HEK293 (cell line): ENCODE measurements around the gene AKT3.

Experiments used
- CTCF ChIA-PET: fragments of 350-600 bp; formaldehyde crosslinking; extraction: SDS; loops from one replicate; lab custom pipeline; 2021; ENCODE audit warnings: antibody characterized with exemption; lab: Yijun Ruan, JAX
- POLR2A ChIA-PET: fragments of 300-600 bp; formaldehyde crosslinking; extraction: SDS; loops from one replicate; lab custom pipeline; 2020; ENCODE audit warnings: antibody characterized with exemption, inconsistent platforms; lab: Yijun Ruan, JAX
- H3K27ac ChIP-seq: fragments of 200-500 bp; sonication (Bioruptor generic); 2 replicates; pipeline ENCODE4 v1.5.1; 2014; ENCODE audit warnings: low read depth, low read length, control low read depth, inconsistent platforms; ENCODE audit errors: extremely low read depth
- H3K36me3 ChIP-seq, 2 experiments: fragments of 200-500 bp in 1 of 2; sonication (Bioruptor generic) in 1 of 2; 1 replicate in 1 of 2; 2 replicates in 1 of 2; pipeline ENCODE4 v1.5.1; 2014 to 2017; ENCODE audit warnings: inconsistent platforms in 2 of 2, low read length in 2 of 2; ENCODE audit not compliant: control insufficient read depth in 2 of 2, insufficient read depth in 1 of 2
- H3K4me1 ChIP-seq: fragments of 200-500 bp; sonication (Bioruptor generic); 2 replicates; pipeline ENCODE4 v1.5.1; 2014; ENCODE audit warnings: mild to moderate bottlenecking, low read length, inconsistent platforms; ENCODE audit not compliant: control insufficient read depth, insufficient read depth
- H3K4me3 ChIP-seq: 2 replicates; pipeline ENCODE4 v1.5.1; 2011; ENCODE audit warnings: low read depth, mild to moderate bottlenecking, control low read depth, low read length, moderate library complexity
- H3K9me3 ChIP-seq: fragments of 200-500 bp; sonication (Bioruptor generic); 2 replicates; pipeline ENCODE4 v1.5.1; 2014; ENCODE audit warnings: low read depth, low read length, inconsistent platforms; ENCODE audit not compliant: control insufficient read depth, insufficient read depth
- CTCF ChIP-seq: fragments of 450-650 bp; formaldehyde crosslinking; IDR thresholded peaks from 2 replicates; pipeline ENCODE4 v1.5.1; 2016; ENCODE audit warnings: missing biosample characterization, missing genetic modification characterization
- KLF1 ChIP-seq: fragments of 450-650 bp; formaldehyde crosslinking; IDR thresholded peaks from 2 replicates; pipeline ENCODE4 v1.5.1; 2016; ENCODE audit warnings: missing biosample characterization, missing genetic modification characterization
- PRDM10 ChIP-seq: fragments of 450-650 bp; formaldehyde crosslinking; IDR thresholded peaks from 2 replicates; pipeline ENCODE4 v1.5.1; 2016; ENCODE audit warnings: missing biosample characterization, missing genetic modification characterization
- REST ChIP-seq: fragments of 450-650 bp; formaldehyde crosslinking; IDR thresholded peaks from 2 replicates; pipeline ENCODE4 v1.5.1; 2016; ENCODE audit warnings: missing biosample characterization, missing genetic modification characterization
- SETDB1 ChIP-seq: IDR thresholded peaks from one replicate; pipeline ENCODE4 v1.6.1; 2017; ENCODE audit warnings: mild to moderate bottlenecking, low read length, moderate library complexity, mixed read lengths; ENCODE audit not compliant: insufficient read length
- YY2 ChIP-seq: fragments of 450-650 bp; formaldehyde crosslinking; IDR thresholded peaks from 2 replicates; pipeline ENCODE4 v1.5.1; 2016; ENCODE audit warnings: missing biosample characterization, missing genetic modification characterization
- ZNF155 ChIP-seq: fragments of 450-650 bp; formaldehyde crosslinking; IDR thresholded peaks from 2 replicates; pipeline ENCODE4 v1.5.1; 2016; ENCODE audit warnings: missing biosample characterization, missing genetic modification characterization
- ZNF16 ChIP-seq: fragments of 450-650 bp; formaldehyde crosslinking; IDR thresholded peaks from 2 replicates; pipeline ENCODE4 v1.5.1; 2016; ENCODE audit warnings: low read depth, missing biosample characterization, missing genetic modification characterization
- ZNF19 ChIP-seq: fragments of 450-650 bp; formaldehyde crosslinking; IDR thresholded peaks from 2 replicates; pipeline ENCODE4; 2016; ENCODE audit warnings: missing biosample characterization, missing genetic modification characterization, low read depth
- ZNF248 ChIP-seq: fragments of 450-650 bp; formaldehyde crosslinking; IDR thresholded peaks from 2 replicates; pipeline ENCODE4 v1.5.1; 2017; ENCODE audit warnings: missing biosample characterization, missing genetic modification characterization
- ZNF560 ChIP-seq: fragments of 450-650 bp; formaldehyde crosslinking; IDR thresholded peaks from 2 replicates; pipeline ENCODE4 v1.5.1; 2017; ENCODE audit warnings: missing biosample characterization, missing genetic modification characterization, borderline replicate concordance
- ZNF571 ChIP-seq: fragments of 450-650 bp; formaldehyde crosslinking; IDR thresholded peaks from 2 replicates; pipeline ENCODE4 v1.5.0; 2017; ENCODE audit warnings: missing biosample characterization, missing genetic modification characterization
- ZNF776 ChIP-seq: fragments of 450-650 bp; formaldehyde crosslinking; IDR thresholded peaks from 2 replicates; pipeline ENCODE4 v1.5.0; 2017; ENCODE audit warnings: missing biosample characterization, missing genetic modification characterization, borderline replicate concordance
- ZNF791 ChIP-seq: fragments of 450-650 bp; formaldehyde crosslinking; IDR thresholded peaks from 2 replicates; pipeline ENCODE4 v1.5.1; 2016; ENCODE audit warnings: missing biosample characterization, missing genetic modification characterization
- ZXDB ChIP-seq: fragments of 450-650 bp; formaldehyde crosslinking; IDR thresholded peaks from 2 replicates; pipeline ENCODE4 v1.5.1; 2016; ENCODE audit warnings: missing biosample characterization, missing genetic modification characterization
- TF ChIP-seq, protein P1 (sequence below): fragments of 450-650 bp; formaldehyde crosslinking; IDR thresholded peaks from 2 replicates; pipeline ENCODE4 v1.5.1; 2016; ENCODE audit warnings: missing biosample characterization, missing genetic modification characterization
- TF ChIP-seq, protein P2 (sequence below): fragments of 450-650 bp; formaldehyde crosslinking; IDR thresholded peaks from 2 replicates; pipeline ENCODE4 v1.5.1; 2017; ENCODE audit warnings: missing biosample characterization, missing genetic modification characterization
- TF ChIP-seq, protein P3 (sequence below): fragments of 450-650 bp; formaldehyde crosslinking; IDR thresholded peaks from 2 replicates; pipeline ENCODE4 v1.5.1; 2016; ENCODE audit warnings: missing biosample characterization, missing genetic modification characterization

AKT3 gene

GRCh38 chr1:243646841-243647240 is 203.2 kb downstream of the AKT3 start:
- TF ChIP-seq ZXDB (tag by site-specific recombination) = no peak
- peak; percentile 92 for TF ChIP-seq ZNF248 (tag by site-specific recombination)
- peak; percentile 26 for TF ChIP-seq SETDB1
- ChIA-PET POLR2A (no interaction called here), CTCF (no interaction called here)
- H3K4me1 ChIP-seq = peaks cover 2% of the 10 kb centered on the region; the same call in 1 of the 2 replicates
- no peak overlapping the region for H3K27ac ChIP-seq
- no peak overlapping the region for H3K4me3 ChIP-seq
- H3K9me3 ChIP-seq = no peaks in the 10 kb centered on the region
- peaks cover 3 to 13% of the 10 kb centered on the region in 2 experiments; a peak in 2 of 3 replicates for H3K36me3 ChIP-seq

DNA sequence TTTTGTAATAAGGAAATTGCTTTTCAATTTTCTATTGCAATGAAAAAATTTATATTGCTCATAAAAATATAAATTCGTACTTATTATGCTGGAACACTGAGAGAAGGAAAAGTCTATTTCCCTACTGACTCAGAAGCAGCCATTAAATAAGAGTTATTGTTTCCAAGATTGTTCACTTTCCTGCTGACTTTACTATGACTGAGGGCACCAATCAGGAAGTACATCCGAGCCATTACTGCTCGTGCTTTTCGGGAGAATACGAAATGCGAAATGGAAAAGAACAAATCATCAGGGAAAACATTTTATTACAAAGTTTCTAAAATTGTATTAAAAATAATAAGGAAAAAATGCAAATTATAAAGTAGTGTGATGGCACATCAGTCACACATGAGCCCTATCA is 204.8 kb downstream of the AKT3 start:
- peaks cover 2% of the 10 kb centered on the region; the same call in 1 of the 2 replicates for H3K4me1 ChIP-seq
- no peak overlapping the region for H3K4me3 ChIP-seq
- peaks cover 7 to 13% of the 10 kb centered on the region in 2 experiments; a peak in 2 of 3 replicates for H3K36me3 ChIP-seq
- ChIA-PET POLR2A (no interaction called here), CTCF (interaction anchor here (0.7 kb wide), 1 partner anchor 32 kb away, joined by 4 read pairs; no protein-coding TSS in a partner anchor)
- H3K9me3 ChIP-seq = 0 out of 2 replicates have a peak, but pooled peaks cover 2% of the 10 kb centered on the region
- TF ChIP-seq KLF1 (tag by site-specific recombination) = no peak
- TF ChIP-seq REST = no peak
- no peak for TF ChIP-seq ZNF19 (tag by site-specific recombination)
- no peak for TF ChIP-seq ZNF571
- TF ChIP-seq, protein P1, sequence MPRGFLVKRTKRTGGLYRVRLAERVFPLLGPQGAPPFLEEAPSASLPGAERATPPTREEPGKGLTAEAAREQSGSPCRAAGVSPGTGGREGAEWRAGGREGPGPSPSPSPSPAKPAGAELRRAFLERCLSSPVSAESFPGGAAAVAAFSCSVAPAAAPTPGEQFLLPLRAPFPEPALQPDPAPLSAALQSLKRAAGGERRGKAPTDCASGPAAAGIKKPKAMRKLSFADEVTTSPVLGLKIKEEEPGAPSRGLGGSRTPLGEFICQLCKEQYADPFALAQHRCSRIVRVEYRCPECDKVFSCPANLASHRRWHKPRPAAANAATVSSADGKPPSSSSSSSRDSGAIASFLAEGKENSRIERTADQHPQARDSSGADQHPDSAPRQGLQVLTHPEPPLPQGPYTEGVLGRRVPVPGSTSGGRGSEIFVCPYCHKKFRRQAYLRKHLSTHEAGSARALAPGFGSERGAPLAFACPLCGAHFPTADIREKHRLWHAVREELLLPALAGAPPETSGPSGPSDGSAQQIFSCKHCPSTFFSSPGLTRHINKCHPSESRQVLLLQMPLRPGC (tag by site-specific recombination) = no peak
- no peak for TF ChIP-seq CTCF
- TF ChIP-seq, protein P2, sequence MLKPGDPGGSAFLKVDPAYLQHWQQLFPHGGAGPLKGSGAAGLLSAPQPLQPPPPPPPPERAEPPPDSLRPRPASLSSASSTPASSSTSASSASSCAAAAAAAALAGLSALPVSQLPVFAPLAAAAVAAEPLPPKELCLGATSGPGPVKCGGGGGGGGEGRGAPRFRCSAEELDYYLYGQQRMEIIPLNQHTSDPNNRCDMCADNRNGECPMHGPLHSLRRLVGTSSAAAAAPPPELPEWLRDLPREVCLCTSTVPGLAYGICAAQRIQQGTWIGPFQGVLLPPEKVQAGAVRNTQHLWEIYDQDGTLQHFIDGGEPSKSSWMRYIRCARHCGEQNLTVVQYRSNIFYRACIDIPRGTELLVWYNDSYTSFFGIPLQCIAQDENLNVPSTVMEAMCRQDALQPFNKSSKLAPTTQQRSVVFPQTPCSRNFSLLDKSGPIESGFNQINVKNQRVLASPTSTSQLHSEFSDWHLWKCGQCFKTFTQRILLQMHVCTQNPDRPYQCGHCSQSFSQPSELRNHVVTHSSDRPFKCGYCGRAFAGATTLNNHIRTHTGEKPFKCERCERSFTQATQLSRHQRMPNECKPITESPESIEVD (tag by site-specific recombination) = no peak
- no peak for TF ChIP-seq ZNF560 (tag by site-specific recombination)
- no peak for TF ChIP-seq ZNF776
- no peak for TF ChIP-seq YY2 (tag by site-specific recombination)
- TF ChIP-seq, protein P3, sequence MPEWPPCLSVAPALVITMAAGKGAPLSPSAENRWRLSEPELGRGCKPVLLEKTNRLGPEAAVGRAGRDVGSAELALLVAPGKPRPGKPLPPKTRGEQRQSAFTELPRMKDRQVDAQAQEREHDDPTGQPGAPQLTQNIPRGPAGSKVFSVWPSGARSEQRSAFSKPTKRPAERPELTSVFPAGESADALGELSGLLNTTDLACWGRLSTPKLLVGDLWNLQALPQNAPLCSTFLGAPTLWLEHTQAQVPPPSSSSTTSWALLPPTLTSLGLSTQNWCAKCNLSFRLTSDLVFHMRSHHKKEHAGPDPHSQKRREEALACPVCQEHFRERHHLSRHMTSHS = no peak
- no peak for TF ChIP-seq ZNF16
- no peak for TF ChIP-seq ZNF791 (tag by site-specific recombination)
- TF ChIP-seq ZNF155 (tag by site-specific recombination) = no peak
- TF ChIP-seq PRDM10 (tag by site-specific recombination) = no peak
- H3K27ac ChIP-seq = no peak overlapping the region
